Glutamatergic neuron (in vitro differentiated cells): ENCODE results near the gene RPGR. TPM values are rescaled to one million over a fixed set of nuclear protein-coding genes. Genes with fewer than 3 reads are reported as not detected.

Source experiments
- DNase-seq: peaks from one replicate; pipeline ENCODE4 v3.0.0; 2022
- H3K27ac Mint-ChIP-seq: one replicate; pipeline ENCODE4 v1.8.0; 2020; ENCODE audit warnings: mild to moderate bottlenecking, mixed read lengths, inconsistent platforms; ENCODE audit not compliant: unreplicated experiment
- H3K27me3 Mint-ChIP-seq: one replicate; pipeline ENCODE4 v1.8.0; 2020; ENCODE audit warnings: mild to moderate bottlenecking, moderate library complexity, mixed read lengths, inconsistent platforms; ENCODE audit not compliant: unreplicated experiment
- H3K36me3 Mint-ChIP-seq: one replicate; pipeline ENCODE4 v1.8.0; 2020; ENCODE audit warnings: mild to moderate bottlenecking, mixed read lengths, inconsistent platforms; ENCODE audit not compliant: unreplicated experiment
- H3K4me1 Mint-ChIP-seq: one replicate; pipeline ENCODE4 v1.8.0; 2020; ENCODE audit warnings: mild to moderate bottlenecking, low read depth, mixed read lengths, inconsistent platforms; ENCODE audit not compliant: unreplicated experiment
- H3K4me3 Mint-ChIP-seq: one replicate; pipeline ENCODE4 v1.8.0; 2020; ENCODE audit warnings: mild to moderate bottlenecking, mixed read lengths, inconsistent platforms; ENCODE audit not compliant: unreplicated experiment
- H3K9me3 Mint-ChIP-seq: one replicate; pipeline ENCODE4 v1.8.0; 2020; ENCODE audit warnings: mild to moderate bottlenecking, moderate library complexity, mixed read lengths, inconsistent platforms; ENCODE audit not compliant: unreplicated experiment
- CTCF ChIP-seq: fragments of 200-600 bp; sonication (generic); IDR thresholded peaks from one replicate; pipeline ENCODE4 v1.5.0; 2021; ENCODE audit not compliant: partially characterized antibody, unreplicated experiment
- total RNA-seq: library from RNA; stranded (reverse); fragmentation: NEBNext Ultra II Directional; extraction: Animal tissue kit (Norgen Biotek cat#: 25700); gene quantifications from one replicate; pipeline ENCODE4 v1.2.1, GENCODE V29; 2021; ENCODE audit not compliant: unreplicated experiment

The RPGR gene
- total RNA-seq, 1 donor from 2014 or later, result 4.6 TPM

GRCh38 chrX:38352362-38352761 lies 25.1 kb upstream of the RPGR start, which contains the start of gene OTC:
Gene OTC (plus strand): TSS chrX:38352604. CDS start chrX:38352697, 93 bp downstream.
- Mint-ChIP-seq H3K36me3 (no peaks in the 10 kb centered on the region), H3K27me3 (no peaks in the 10 kb centered on the region), H3K9me3 (no peaks in the 10 kb centered on the region), H3K4me1 (no peaks in the 10 kb centered on the region), H3K4me3 (no peak within 1 kb of the TSS), H3K27ac (no peak within 1 kb of the TSS)
- no peak for TF ChIP-seq CTCF
- no peak for DNase-seq

- Mint-ChIP-seq H3K4me1 (no peaks in the 10 kb centered on the region), H3K27ac (no peak overlapping the region), H3K36me3 (no peaks in the 10 kb centered on the region), H3K4me3 (no peak overlapping the region), H3K27me3 (no peaks in the 10 kb centered on the region), H3K9me3 (no peaks in the 10 kb centered on the region)
- no peak for DNase-seq
- no peak for TF ChIP-seq CTCF
Observed at GRCh38 chrX:38351346-38351745, 24.0 kb upstream of the RPGR start.

- H3K4me1 Mint-ChIP-seq, result no peaks in the 10 kb centered on the region
- no peak for TF ChIP-seq CTCF
- no peak overlapping the region for H3K4me3 Mint-ChIP-seq
- no peaks in the 10 kb centered on the region for H3K27me3 Mint-ChIP-seq
- no peak overlapping the region for H3K27ac Mint-ChIP-seq
- no peaks in the 10 kb centered on the region for H3K36me3 Mint-ChIP-seq
- H3K9me3 Mint-ChIP-seq, result no peaks in the 10 kb centered on the region
- no peak for DNase-seq
Observed at GRCh38 chrX:38347136-38347535, 19.8 kb upstream of the RPGR start.

- Mint-ChIP-seq H3K9me3 (no peaks in the 10 kb centered on the region), H3K4me3 (no peak overlapping the region), H3K27ac (no peak overlapping the region)
Observed at GRCh38 chrX:38346150-38346549, 18.8 kb upstream of the RPGR start.

More at GRCh38 chrX:38346150-38346549, 18.8 kb upstream of the RPGR start:
- TF ChIP-seq CTCF, result no peak
- no peak for DNase-seq
- Mint-ChIP-seq H3K36me3 (no peaks in the 10 kb centered on the region), H3K4me1 (no peaks in the 10 kb centered on the region), H3K27me3 (no peaks in the 10 kb centered on the region)
